OCI-M2 (cell line): ENCODE results near the gene USP2.

Experiments used
- DNase-seq: peaks from one replicate; lab custom pipeline; 2025; ENCODE audit not compliant: unreplicated experiment; lab: John Stamatoyannopoulos, UW

Gene USP2

DNA sequence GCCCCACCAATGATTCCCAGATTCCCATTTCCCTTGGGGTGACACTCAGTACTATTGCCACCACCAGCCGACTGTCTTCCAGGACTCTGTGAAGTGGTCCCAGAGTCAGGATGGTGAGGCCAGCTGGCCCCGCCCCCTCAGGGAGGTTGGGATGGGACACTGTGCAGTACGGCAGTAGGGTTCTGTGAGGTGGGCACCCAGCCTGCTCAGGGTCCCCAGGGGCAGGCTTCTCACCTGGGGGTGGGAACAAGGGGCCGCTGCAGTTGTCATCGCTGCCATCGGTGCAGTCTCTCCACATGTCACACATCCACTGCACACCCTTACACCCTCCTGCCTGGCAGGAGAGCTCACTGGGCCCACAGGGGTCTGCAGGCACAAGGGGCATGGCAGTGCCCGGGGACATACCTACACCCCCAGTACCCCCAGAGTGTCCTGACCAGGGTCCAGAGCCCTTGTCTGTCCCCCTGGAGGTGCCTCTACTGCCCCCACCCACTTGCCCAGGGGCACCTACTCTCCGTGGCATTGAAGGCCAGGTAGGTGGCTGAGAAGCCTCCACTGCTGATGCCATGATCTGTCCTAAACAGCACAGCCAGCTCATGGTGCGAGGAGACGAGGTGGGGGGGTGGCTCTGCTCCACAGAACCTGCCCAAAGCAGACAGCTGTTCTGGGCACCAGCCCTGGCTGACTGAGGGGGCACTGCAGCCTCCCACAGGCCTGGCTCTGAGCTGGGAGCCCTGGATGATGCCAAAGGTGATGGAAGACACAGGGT is 38.9 kb downstream of the USP2 start:
- no peak for DNase-seq

GRCh38 chr11:119342023-119342300 is 39.5 kb downstream of the USP2 start:
- DNase-seq = no peak

DNA sequence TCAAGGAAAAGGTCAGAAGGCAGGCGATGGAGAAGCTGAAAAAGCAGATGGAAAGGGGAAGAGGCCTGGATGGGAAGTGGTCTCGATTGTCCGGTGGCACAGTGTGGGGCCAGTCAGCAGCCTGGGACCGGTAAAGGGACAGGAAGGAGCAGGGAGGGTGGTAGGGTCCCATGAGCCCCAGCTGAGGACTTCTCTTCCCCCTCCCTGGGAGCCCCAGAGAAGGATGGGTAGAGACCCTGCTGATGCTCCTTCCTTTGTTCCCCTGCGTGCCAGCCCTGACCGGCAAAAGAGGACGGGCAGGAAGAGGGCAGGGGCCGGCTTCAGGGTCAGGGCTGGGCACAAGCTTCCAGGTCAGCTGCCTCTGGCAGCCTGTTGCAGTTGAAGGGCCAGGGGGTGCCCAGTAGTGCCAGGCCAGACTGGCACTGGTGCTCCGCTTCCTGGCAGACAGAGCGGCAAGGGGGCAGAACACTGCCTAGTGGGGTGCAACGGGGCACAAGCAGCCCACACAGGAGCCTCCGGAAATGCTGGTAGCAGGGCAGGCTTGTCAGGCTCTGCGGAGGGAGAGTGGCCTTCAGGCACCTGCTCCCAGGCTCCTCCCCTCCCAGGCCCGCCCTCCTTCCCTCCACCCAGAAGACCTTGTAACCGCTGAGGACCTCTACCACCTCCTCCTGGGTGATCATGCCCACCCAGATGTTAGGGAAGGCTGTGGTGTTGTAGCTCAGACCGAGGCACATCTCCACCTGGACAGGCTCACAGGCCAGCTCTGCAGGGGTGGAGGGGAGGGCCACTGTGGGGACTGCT is 40.1 kb downstream of the USP2 start:
- no peak for DNase-seq

- DNase-seq = no peak
These were observed 40.9 kb downstream of the USP2 start, which contains the start of gene C1QTNF5 for GRCh38 chr11:119340335-119341221. Gene C1QTNF5 (minus strand): TSS chr11:119340883. CDS start chr11:119340397, 486 bp downstream.

GRCh38 chr11:119339589-119340334 is 41.7 kb downstream of the USP2 start:
- no peak for DNase-seq

DNA sequence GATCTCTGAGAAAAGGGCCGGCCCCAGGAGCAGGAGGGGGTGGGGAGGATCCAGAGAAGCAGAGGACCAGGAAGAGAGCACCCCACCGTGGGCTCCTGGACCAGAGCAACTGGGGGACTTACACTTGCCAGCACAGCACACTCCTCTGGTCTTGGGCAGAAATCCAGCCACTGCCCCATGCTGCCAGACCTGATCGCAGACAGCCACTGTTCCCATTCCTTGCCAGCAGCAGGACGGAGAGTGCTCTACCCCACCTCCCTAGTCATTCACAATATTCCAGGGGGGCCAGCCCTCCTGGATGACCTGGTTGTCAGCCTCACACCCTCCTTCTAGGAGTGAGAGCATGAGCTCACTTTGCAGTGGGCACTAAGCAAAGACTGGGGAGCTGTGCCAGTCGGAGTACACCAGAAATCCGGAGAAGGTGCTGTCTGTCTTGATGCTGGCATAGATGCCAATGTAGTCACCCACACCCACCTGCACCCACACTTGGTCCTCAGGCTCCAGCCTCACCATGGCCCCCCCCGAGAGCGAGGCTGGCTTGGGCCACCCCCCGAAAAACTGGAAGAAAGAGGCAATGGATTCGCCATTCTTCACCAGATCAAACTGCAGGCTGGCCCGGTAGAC is 42.4 kb downstream of the USP2 start:
- no peak for DNase-seq

- peak; percentile 18 for DNase-seq
These were observed 43.1 kb downstream of the USP2 start for GRCh38 chr11:119338318-119338890.

DNA sequence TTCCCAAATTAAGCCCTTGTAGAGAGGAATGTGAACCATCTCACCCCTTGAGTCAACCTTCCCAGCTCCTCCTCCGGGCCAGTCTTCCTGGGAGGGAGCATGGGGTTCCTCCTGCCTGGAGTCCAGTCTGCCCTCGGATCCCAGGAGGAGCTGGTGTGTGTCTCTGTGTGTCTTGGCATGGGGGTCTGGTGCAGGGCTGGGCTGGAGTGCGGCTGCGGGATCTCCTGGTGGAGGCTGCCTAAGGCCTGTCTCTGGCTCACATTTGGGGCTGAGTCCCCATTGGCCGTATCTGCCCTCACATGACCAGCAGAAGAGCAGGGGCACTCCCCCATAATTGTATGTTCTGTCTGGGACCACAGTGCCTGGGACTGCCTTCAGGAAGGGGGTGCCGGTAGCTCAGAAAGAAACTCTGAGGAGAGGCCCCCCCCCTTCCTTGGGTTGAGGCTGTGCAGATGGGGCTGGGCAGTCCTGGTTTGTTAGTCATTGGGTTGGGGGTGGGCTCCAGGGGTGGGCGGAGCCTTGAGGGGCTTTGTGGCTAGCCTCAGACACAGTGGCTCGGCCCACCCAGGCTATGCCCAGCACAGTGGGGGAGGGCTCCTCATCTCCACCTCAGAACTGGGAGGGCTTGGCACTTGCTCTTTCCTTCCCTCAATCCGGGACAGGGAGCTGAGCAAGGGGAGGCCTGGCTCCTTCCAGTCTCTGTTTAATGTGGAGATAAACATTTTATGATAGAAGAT is 43.7 kb downstream of the USP2 start:
- no peak for DNase-seq

DNA sequence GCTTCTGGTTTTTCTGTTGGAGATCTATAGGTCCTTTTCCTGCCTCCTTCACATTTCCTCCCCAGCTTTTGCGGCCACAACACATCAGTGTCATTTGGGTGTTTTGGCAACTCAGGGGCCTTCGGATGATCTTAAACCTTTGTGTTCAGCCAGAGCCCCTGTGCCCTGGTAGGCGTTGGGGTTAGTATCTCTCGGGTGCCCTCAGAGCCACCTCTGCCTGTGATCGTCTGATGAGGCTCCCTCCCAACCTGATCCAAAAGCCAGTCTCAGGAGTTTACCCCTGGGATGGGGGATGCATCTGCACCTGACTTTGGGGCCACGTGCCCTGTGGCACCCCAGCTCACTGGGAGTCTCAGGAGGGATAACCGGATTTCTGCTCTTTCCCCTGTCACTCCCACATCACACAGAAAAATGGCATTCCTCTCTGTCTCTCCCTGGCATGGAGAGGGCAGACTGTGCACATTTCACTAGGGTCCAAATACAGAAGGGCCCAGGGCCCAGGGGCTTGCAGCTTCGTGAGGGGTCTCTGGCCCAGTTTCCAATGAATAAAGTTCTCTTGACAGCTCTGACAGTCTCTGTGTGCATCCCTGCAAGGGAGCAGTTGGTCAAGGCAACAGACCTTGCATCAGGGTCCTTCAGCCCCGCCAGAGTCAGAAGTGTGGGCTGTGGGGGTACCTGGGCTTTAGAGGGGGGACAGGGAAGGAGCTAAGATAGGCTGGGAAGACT is 44.6 kb downstream of the USP2 start:
- DNase-seq = no peak

DNA sequence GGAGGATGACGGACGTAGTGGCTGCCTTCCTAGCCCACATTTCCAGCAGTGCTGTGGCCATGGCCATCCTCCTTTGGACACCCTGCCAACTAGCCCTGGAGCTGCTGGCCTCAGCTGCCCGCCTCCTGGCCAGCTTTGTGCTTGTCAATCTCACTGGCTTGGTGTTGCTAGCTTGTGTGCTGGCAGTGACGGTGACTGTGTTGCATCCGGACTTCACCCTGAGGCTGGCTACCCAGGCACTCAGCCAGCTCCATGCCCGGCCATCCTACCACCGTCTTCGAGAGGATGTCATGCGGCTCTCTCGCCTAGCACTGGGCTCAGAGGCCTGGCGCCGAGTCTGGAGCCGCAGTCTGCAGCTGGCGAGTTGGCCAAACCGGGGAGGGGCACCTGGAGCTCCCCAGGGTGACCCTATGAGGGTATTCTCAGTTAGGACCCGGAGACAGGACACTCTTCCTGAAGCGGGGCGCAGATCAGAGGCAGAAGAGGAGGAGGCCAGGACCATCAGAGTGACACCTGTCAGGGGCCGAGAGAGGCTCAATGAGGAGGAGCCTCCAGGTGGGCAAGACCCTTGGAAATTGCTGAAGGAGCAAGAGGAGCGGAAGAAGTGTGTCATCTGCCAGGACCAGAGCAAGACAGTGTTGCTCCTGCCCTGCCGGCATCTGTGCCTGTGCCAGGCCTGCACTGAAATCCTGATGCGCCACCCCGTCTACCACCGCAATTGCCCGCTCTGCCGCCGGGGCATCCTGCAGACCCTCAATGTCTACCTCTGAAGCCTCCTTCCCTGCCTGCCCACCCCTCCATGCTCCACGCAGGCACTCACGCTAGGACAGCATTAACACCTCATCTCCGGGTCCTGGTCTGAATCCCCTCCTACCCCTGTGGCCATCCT is 45.6 kb downstream of the USP2 start:
- no peak for DNase-seq

DNA sequence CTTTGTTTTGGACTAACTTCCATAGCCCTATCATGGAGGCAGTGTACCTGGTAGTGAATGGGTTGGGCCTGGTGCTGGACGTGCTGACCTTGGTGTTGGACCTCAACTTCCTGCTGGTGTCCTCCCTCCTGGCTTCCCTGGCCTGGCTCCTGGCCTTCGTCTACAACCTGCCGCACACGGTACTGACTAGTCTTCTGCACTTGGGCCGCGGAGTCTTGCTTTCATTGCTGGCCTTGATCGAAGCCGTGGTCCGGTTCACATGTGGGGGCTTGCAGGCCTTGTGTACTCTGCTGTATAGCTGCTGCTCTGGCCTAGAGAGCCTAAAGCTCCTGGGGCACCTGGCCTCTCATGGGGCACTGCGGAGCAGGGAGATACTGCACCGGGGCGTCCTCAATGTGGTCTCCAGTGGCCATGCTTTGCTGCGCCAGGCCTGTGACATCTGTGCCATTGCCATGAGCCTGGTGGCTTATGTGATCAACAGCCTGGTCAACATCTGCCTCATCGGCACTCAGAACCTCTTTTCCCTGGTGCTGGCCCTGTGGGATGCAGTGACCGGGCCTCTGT is 46.3 kb downstream of the USP2 start:
- no peak for DNase-seq

DNA sequence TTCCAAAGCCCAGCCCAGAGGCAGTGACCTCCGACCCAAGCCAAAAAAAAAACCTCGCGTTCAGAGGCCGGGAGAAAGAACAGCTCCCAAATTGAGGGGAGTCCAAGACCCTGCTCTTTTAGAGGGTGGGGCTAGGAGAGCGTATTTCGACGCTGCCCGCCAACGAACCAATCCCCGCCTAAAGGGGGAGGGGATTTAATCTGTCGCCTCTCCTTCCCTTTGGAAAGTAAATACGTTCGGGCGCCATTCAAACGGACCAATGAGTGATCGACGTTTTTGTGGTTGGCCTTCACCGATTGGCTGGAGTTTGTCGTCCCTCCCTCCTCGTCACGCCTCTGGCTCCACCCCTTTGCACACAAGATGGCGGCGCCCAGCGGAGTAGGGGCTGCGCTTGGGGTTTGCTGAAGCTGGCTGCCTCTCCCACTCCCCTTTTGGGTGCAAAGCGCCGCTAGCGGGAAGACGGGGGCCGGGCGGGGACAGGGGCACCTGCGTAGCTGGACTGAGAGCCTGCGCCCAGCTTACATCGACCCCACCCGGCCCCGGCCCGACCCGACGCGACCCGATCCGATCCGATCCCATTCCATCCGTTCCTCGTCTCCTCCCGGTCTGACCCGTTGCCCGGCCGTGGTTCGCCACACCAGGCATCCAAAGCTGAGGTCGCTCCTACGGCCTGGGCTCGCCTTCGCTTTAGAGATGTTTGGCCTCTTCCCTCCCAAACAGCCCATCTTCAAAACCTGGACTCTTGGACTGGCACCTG is 47.1 kb downstream of the USP2 start, which contains the start of gene RNF26:
Gene RNF26, plus strand, starts transcription at position 354 of the 757 bp plus-strand sequence. CDS start 596 bp downstream, outside the sequence.
- peak; percentile 84 for DNase-seq

- no peak for DNase-seq
These were observed 49.3 kb downstream of the USP2 start for GRCh38 chr11:119332111-119332765.

DNA sequence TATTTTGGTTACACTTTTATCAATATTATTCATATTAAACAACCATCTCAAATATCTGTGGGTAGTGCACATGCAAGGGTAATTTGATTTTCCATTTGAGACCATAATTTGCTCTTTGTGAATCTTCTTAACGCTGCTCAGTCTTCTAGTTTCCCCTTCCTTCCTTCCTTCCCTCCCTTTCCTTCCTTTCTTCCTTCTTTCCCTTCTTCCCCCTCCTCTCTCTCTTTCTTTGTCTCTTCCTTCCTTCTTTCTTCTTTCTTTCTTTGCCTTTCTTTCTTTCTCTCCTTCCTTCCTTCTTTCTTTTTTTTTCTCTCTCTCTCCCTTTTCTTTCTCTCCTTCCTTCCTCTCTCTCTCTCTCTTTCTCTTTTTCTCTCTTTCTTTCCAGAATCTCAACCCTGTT is 51.3 kb downstream of the USP2 start:
- DNase-seq = no peak

DNA sequence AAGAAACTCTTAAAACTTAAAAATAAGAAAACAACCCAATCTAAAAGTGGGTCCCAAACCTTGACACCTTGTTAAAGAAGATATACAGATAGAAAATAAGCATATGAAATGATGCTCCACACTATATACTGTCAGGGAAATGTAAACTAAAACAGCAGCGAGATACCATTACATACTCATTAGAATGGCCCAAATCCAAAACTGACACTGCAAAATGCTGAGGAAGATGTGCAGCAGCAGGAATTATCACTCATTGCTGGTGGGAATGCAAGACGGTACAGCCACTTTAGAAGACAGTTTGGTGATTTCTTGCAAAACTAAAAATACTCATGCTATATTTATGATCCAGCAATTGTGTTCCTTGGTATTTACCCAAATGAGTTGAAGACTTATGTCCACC is 52.2 kb downstream of the USP2 start:
- no peak for DNase-seq

DNA sequence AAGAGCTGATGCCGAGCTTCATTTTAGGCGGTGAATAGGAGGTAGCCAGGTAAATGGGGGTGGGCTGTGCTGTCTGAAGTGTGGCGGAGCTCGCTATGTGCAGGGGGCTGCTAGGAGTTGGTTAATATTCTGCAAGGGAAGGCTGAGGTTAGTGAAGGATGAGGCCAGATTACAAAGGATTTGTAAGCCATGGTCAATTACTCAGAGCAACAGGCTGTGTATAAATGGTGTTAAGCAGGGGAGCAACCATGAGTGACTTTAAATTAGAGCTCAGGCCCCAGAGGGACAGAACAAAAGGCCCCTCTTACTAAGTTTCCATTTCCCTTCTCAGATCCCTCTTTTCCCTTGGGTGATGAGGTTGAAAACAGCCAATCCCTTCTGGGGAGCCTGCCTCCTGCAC is 57.3 kb downstream of the USP2 start:
- DNase-seq = no peak
